Ascending aorta (tissue), 2 donors: ENCODE measurements around the gene ZBTB8OS. TPM values are rescaled to one million over a fixed set of nuclear protein-coding genes. Genes with fewer than 3 reads are reported as not detected.

ENCODE experiments used
- DNase-seq, 2 donors: peaks; one replicate each; pipeline ENCODE4 v3.0.0-alpha.2; 2019; ENCODE audit warnings: low spot score in 2 of 2
- H3K27ac ChIP-seq, 2 donors: fragments of 200-600 bp; sonication (generic); one replicate each; pipeline ENCODE4 v1.5.1; 2016 to 2017; ENCODE audit warnings: mild to moderate bottlenecking in 1 of 2
- H3K27me3 ChIP-seq: fragments of 200-600 bp; sonication (generic); one replicate; pipeline ENCODE4 v1.5.1; 2017
- H3K36me3 ChIP-seq, 2 donors: fragments of 200-600 bp; sonication (generic); one replicate each; pipeline ENCODE4 v1.5.1; 2016
- H3K4me1 ChIP-seq, 2 donors: fragments of 200-600 bp; sonication (generic); one replicate each; pipeline ENCODE4 v1.5.1; 2016 to 2017; ENCODE audit warnings: mild to moderate bottlenecking in 1 of 2
- H3K4me3 ChIP-seq, 2 donors: fragments of 200-600 bp; sonication (generic); one replicate each; pipeline ENCODE4 v1.5.1; 2016 to 2017; ENCODE audit warnings: mild to moderate bottlenecking in 1 of 2
- H3K9me3 ChIP-seq, 2 donors: fragments of 200-600 bp; sonication (generic); one replicate each; pipeline ENCODE4 v1.5.1; 2016
- CTCF ChIP-seq, 3 experiments: fragments of 200-600 bp in 2 of 3; fragments of 450-650 bp in 1 of 3; sonication (generic) in 2 of 3; IDR thresholded peaks; one replicate each; pipeline ENCODE4 v1.5.1; 2016 to 2019; ENCODE audit warnings: antibody characterized with exemption in 3 of 3, mild to moderate bottlenecking in 1 of 3, moderate library complexity in 1 of 3
- intact Hi-C: fragments of 100-400 bp; cut with DNase I; formaldehyde crosslinking; loops from one replicate; pipeline ENCODE4 v1.15.1; 2023
- total RNA-seq: library from RNA; depleted of rRNA; stranded (reverse); fragments of >200 nt; gene quantifications from one replicate; pipeline ENCODE4 v1.1.0, GENCODE V29; 2016

ZBTB8OS gene
- total RNA-seq, 1 donor from 2014 or later = 3.0 TPM

GRCh38 chr1:32623775-32624174 lies 26.6 kb downstream of the ZBTB8OS start:
- Histone ChIP-seq H3K9me3 (no peaks in the 10 kb centered on the region), H3K27me3 (no peaks in the 10 kb centered on the region), H3K27ac (no peak overlapping the region), H3K4me1 (no peaks in the 10 kb centered on the region), H3K36me3 (peaks cover 20 to 23% of the 10 kb centered on the region in 2 donors), H3K4me3 (no peak overlapping the region)
- intact Hi-C loops = no loop called here
- TF ChIP-seq CTCF (IDR thresholded peaks at IDR 0.05) = no peak
- DNase-seq = no peak

- H3K27ac ChIP-seq = no peak overlapping the region
- DNase-seq = no peak
These were observed 27.3 kb downstream of the ZBTB8OS start for GRCh38 chr1:32622806-32623681.

GRCh38 chr1:32622205-32622604 lies 28.1 kb downstream of the ZBTB8OS start:
- no peak for DNase-seq
- intact Hi-C loops = no loop called here
- Histone ChIP-seq H3K36me3 (peaks cover 6 to 8% of the 10 kb centered on the region in 2 donors), H3K9me3 (no peaks in the 10 kb centered on the region), H3K4me3 (no peak overlapping the region), H3K27me3 (no peaks in the 10 kb centered on the region), H3K27ac (no peak overlapping the region), H3K4me1 (no peaks in the 10 kb centered on the region)
- TF ChIP-seq CTCF (IDR thresholded peaks at IDR 0.05) = no peak

More at GRCh38 chr1:32622806-32623681, 27.3 kb downstream of the ZBTB8OS start:
- H3K4me3 ChIP-seq = no peak overlapping the region
- H3K4me1 ChIP-seq = no peaks in the 10 kb centered on the region
- no peaks in the 10 kb centered on the region for H3K27me3 ChIP-seq
- peaks cover 15 to 16% of the 10 kb centered on the region in 2 donors for H3K36me3 ChIP-seq
- intact Hi-C loops = no loop called here
- H3K9me3 ChIP-seq = no peaks in the 10 kb centered on the region
- no peak for TF ChIP-seq CTCF (IDR thresholded peaks at IDR 0.05)

GRCh38 chr1:32619701-32620485 lies 30.5 kb downstream of the ZBTB8OS start:
- H3K27ac ChIP-seq = no peak overlapping the region
- intact Hi-C loops = loop anchor here (5.0 kb wide), 1 partner anchor 173 kb away; no protein-coding TSS in a partner anchor
- H3K27me3 ChIP-seq = no peaks in the 10 kb centered on the region
- no peaks in the 10 kb centered on the region for H3K4me1 ChIP-seq
- no peak overlapping the region for H3K4me3 ChIP-seq
- H3K36me3 ChIP-seq = peaks cover 3 to 4% of the 10 kb centered on the region in 2 donors
- no peaks in the 10 kb centered on the region for H3K9me3 ChIP-seq
- no peak for DNase-seq
- TF ChIP-seq CTCF (IDR thresholded peaks at IDR 0.05) = no peak

- intact Hi-C loops = loop anchor here (5.0 kb wide), 1 partner anchor 171 kb away; no protein-coding TSS in a partner anchor
- H3K9me3 ChIP-seq = no peaks in the 10 kb centered on the region
These were observed 31.6 kb downstream of the ZBTB8OS start for GRCh38 chr1:32618673-32619221.

More at GRCh38 chr1:32618673-32619221, 31.6 kb downstream of the ZBTB8OS start:
- no peak for DNase-seq
- Histone ChIP-seq H3K4me1 (no peaks in the 10 kb centered on the region), H3K4me3 (no peak overlapping the region), H3K36me3 (peaks cover 3 to 4% of the 10 kb centered on the region in 2 donors), H3K27ac (no peak overlapping the region), H3K27me3 (no peaks in the 10 kb centered on the region)
- no peak for TF ChIP-seq CTCF (IDR thresholded peaks at IDR 0.05)
